DMS79 treated with DMSO at 0.1 percent for 48 hours (cell line): ENCODE measurements around the gene LETM1.

ENCODE experiments used
- DNase-seq: peaks from one replicate; lab custom pipeline; 2025; lab: John Stamatoyannopoulos, UW

Gene LETM1

DNA sequence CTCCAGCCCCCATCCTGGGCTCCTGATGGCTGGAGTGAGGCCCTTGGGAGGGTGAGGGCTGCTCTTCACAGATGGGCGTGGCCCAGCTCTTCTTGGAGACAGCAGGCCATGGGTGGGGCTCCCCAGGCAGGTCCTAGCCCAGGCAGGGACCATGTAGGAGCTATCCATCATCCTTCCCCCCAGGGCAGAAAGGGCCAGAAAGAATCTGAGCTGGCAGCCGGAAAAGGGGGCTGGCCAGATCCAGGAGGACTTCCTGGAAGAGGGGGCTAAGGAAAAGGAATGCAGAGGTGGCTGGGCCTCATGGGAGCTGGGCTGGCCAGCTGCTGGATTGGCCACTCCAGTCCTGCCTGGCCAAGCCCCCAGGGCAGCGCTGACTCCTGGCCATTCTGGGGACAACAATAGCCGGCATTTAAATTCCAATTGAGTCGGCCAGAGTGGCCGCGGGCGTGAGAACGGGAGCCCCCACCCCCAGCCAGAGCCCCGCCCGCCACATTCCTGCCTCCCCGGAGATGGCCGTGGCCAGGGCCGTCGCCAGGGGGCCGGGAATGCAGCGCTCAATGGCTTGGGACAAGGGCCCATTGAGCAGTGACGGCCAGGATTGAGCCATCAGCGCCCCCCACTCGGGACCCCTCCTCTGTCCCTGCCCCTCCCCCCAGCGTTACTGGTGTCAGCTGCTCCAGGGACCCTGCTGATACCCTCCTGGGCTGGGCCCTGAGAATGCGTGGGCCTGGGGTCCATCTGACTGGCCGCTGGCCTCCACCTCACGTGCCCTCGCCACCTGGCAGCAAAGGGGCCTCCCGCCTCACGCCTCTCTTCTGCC lies 77.9 kb downstream of the LETM1 start:
- no peak for DNase-seq

DNA sequence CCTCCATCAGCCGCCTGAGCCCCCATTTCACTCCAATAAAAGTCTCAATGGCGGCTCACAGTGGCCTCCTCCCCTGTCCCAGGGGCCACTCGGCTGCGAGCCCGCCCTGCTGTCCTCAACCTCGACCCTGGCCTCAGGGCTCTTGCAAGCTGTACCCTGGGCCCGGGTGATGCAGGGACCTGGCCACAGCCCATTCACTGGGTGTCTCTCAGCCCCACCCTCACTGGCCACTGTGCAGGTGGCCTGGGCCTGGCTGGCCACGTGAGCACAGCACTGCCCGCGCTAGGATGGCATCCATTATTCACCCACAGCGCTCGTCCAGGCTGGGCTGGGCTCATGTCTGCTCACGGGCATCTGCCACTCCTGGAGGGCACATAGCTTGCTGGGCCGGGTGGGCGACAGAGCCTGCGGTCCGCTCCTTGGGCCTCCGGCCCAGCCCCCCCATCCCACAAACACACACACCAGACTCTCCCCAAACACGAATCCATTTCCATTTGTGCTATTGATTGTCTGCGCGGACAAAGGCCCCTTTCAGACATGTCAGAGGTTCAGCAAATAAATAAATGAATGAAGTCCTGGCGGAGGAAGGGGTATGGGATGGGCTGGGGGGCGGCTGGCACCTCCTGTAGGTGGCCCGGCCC lies 79.3 kb downstream of the LETM1 start:
- DNase-seq = no peak

DNA sequence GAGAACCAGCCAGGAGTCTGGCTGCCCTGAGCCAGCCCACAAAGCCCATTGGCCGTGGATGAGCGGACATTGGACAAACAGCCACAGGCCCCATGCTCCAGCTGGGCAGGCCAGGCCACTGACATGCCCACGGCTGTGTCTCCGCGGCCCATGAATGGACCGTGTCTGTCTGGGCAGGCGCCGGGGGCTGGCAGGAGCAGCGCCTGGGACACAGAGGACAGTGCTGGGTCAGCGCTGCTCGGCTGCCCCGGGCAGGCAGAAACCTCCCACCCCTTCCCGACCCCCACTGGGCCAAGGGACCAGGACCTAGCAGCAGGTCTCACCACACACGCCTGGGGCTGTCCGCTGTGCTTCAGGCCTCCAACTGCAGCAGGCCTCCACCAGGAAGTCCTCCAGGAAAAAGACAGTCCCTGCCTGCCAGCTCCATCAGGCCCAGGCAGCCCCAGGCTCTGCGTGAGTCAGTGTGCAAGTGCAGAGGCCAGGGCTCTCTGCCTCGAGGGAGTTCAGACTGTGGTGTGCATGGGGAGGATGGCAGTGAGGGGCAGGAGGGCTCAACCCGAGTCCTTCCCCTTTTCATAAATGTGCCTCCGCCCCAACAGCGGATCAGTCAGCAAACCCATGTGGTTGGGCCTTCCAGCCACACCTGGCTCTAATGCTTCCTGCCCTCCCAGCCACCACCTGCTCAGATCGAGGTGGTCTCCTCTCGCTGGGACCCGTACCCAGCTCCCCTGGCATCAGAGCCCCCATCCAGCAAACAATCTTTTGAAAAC lies 80.0 kb downstream of the LETM1 start:
- no peak for DNase-seq

DNA sequence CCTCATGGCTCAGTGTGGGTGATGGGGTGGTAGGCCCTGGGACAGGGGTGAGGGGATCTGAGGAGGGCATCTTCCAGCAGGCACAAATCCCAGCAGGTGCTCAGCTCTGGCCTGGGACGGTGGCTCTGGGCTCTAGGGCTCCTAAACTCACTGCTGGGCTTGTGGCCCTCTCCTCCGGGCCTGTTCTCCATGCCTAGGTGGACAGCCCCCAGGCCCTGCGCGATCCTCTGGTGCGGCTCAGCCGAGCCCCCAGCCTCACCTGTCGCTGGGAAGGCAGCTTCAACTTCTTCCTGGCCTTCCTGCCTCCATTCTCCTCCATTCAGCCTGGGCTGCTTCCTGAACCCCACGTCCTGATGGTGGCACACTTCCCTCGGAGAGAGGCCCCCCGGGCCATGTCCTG lies 82.2 kb downstream of the LETM1 start:
- DNase-seq = no peak

DNA sequence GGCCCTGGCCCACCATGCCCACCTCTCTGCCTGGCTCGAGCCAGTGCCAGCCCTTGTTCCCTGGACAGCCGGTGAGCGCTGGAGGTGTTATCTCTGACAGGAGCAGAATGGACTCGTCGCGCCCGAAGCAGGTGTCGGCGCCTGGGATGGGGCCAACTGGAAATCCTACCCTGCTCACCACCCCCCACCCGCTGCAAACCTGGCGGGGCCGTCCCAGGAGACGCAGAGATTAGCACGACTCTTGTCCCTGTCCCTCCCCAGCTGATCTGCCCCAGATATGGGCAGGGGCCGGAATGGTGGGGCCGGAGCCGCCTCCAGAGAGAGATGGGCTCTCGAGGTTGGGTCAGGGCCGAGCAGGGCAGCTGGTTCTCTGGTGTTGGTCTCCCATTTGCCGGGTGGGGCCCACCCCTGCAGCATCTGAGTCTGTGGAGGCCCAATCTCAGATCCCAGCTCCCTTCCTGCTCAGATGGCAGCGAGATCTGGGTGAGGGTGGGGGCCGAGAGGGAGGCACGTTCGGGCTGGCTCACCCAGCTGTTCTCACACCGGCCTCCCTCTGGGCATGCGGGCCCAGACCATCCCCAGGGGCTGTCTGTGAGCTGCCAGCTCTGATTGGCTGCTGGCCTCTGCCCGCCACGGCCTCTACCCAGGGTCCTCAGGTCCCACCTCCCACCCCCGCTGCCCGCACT lies 83.0 kb downstream of the LETM1 start:
- DNase-seq = no peak

DNA sequence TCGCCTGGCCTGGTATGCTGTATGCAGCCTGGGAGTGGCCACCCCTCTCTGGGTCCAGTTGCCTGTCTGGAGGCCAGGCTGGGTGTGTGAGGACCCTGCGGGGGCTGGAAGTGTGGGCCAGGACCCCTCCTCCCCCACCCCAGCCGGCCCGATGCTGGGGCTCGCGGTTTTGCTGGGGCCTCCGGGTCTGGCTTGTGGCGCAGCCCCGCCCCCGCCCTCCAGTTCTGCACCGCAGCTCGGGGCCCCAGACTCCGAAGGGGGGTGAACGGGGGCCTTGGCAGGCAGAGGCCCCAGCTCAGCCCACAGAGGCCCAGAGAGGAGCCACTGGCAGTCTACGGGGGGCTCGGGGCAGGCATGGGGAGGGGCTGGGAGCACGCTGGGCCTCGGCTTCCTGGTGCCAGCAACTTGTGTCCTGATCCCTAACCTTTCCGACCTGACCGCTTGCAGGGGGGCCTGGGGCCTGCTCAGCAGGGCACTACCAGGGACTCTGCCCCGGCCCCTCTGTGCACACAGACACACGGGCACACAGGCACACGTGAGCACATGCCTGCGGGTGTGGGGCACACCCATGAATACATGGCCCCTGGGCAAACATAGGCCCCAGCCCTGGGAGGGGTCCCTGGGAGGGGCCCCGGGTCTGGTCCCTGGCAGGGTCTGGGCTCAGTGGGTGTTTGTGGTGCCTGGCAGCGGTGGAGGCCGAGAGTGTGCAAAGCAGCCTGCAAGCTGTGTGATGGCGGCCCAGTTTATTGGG lies 84.2 kb downstream of the LETM1 start:
- DNase-seq = no peak

DNA sequence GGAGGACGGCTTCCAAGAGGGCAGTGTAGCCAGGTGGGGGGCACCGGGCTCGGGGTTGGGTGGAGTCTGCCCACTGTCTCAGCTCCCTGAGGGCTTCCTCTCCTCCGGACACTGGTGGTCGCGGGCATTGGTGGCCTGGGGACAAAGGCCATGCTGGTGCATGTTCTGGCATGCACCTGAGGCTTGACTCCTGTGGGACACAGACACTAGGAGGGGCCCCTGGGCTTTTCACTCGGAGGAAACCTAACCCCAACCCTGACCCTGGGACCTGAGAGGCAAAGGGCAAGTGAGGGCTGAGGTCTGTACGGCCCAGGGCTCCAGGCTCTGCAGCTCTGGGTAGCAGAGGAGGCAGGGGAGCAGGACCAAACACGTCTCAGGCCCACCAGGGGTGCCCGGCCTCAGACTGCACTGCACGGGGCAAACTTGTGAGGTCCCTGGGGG lies 85.1 kb downstream of the LETM1 start:
- no peak for DNase-seq

DNA sequence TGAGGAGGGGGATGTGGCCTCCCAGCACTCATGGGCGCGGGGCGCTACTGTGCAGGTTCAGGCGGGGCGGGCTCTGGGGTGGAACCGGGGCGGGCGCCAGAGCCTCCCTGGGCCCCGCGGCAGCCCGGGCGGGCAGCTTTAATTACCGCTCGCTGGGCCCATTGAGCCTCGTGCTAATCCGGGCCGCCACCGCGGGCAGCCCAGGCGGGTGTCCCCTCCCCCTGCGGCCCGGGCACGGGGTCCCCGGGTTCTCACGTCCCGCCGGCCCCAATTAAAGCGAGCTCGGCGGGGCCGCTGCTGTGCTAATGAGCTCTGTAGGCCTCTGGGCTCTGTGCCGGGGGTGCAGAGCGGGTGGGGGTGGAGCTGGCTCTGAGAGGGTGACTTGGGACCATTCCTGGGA lies 85.7 kb downstream of the LETM1 start:
- DNase-seq = no peak

DNA sequence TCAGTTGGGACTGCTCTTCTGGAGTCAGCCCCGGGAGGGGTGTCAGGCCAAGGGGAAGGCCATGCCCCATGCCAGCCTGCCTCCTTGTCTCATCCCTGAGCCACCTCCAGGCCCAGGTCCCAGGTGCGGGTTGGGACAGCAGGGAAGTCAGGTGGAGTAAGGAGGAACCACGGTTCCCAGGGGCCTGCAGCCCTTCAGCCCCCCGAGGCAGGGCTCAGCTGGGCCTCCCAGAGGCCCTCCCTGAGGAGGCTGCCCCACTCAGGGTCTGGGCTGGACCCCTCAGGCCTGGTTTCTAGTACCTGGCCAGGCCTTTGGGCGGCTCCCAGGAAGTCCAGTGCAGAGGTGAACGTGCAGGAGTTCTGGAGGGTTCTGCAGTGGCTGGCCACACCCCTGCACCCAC lies 86.3 kb downstream of the LETM1 start:
- no peak for DNase-seq

DNA sequence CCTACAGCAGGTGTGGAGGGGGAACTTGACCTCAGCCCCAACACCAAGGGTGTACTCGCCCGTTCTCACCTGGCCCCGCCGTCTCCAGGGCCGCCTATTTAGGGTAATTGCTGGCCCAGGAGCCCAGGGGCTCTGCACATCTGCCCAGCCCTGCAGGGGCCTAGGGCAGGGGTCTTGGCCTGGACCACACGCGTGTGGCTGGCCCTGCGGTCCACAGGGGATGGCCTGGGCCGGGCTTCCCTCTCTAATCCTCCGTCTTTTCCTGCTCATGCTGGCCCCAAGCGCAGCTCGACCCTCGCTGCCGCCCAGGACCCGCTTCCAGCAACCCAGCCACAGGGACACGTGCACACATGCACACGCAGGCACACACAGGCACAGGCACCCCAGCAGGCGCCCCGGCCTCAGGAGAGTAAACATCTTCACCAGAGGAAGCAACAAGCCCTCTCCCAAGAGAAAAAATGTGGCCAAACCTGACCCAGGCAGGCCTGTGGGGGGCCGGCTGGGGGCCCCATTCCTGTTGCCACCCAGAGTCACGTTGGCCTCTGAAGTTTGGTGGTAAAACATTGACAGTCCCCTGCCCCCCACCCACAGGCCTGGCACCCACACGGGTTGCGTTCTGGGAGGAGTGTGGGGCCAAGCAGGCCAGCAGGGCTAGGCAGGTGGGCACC lies 87.5 kb downstream of the LETM1 start:
- no peak for DNase-seq

DNA sequence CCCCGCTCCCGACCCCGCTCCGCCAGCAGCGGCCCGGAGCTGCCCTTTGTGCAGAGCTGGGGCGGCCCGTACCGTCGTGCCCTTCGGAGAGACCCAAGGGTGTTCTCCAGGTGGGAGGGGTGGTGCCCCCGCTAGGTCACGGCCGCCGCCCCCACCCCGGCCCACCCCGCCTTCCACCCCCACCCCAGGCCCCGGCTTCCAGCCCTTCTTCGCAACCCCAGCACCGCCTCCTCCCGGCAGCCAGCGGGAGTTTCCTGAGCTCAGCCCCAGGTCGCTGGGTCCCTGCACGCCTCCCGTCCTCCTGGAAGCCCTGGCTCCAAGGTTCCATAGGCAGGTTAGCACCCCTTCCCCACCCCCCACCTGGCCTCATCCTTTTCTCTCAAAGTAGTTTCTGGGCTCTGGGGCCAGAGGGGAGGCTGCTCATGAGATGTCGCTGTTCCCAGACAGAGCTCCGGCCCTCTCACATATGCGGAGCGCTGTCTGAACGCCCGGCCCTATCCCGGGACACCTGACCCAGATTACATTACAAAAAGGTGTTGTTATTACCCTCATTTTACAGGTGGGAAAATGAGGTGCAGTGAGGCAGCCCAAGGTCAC lies 88.1 kb downstream of the LETM1 start:
- no peak for DNase-seq

DNA sequence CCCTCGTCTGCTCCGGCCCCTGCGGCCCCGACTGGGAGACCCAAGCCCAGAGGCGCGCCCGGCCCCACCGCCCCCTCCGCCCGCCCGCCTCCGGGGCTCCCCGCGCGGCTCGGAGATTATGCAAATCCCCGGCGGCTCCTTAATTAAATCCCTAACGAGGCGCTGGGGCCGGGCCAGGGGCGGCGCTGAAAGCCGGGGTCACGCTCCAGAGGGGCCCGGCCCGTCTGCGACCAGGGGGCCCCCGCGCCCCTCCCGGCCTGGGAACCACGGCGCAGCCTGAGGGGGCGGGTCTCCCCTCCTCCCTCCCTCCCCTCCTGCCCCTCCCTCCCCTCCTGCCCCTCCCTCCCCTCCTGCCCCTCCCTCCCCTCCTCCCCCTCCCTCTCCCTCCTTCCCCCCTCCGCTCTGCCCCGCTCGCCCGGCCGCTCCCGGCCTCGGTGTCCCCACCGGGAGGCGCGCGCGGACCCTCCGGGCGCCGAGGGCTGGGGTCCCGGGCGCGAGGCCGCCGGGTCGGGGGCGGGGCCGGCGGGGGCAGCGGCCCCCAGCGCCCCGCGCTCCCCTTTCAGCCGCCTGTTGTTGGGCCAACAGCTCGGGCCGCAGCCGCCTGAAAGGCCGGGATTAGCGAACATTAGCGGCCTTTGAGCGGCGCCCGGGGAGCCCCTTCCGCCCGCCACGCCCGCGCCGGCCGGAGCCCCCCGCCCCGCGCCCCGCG lies 88.7 kb downstream of the LETM1 start:
- DNase-seq = no peak

DNA sequence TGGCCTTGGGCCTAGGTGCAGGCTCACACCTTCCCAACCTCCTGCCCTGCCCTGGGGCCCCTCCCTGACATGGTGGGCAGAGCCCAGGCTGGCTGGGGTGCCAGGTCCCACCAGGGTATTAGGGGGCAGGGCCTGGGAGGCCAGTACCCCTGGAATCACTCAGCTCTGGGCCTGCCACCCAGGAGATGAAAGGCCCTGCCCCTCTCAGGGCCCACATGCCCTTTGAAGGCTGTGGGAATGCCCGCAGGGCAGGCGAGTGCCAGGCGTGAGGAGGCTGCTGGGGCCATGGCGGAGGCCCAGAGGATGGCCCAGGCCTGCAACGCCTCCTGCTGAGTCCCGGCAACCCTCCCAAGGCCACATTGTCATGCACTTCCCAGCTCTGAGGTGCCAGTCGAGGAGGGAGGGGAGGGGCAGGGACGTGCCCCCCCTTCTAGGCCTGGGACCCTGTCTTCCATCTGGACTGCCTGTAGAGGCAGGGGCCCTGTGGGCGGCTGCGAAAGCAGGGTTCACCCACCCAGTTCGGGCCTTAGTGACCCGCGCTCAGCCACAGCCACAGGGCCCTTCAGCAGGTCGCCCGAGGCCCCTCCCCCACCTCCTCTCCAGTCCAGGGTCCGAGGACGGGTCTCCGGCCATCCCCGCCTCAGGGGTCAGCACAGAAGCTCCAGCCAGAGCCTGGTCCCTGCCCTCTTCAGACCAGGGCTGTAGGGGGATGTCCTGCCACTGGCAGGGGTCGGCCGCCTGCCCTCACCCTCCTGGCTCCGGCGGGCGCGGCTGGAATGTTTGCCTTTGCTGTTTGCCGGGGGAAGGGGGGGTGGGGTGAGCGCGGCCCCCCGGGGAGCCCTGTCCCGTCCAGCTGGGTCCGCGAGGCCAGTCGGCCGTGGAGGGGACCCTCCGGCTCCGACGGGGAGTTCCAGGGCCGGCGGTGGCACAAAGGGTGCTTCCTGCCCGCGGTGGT lies 89.6 kb downstream of the LETM1 start:
- no peak for DNase-seq

DNA sequence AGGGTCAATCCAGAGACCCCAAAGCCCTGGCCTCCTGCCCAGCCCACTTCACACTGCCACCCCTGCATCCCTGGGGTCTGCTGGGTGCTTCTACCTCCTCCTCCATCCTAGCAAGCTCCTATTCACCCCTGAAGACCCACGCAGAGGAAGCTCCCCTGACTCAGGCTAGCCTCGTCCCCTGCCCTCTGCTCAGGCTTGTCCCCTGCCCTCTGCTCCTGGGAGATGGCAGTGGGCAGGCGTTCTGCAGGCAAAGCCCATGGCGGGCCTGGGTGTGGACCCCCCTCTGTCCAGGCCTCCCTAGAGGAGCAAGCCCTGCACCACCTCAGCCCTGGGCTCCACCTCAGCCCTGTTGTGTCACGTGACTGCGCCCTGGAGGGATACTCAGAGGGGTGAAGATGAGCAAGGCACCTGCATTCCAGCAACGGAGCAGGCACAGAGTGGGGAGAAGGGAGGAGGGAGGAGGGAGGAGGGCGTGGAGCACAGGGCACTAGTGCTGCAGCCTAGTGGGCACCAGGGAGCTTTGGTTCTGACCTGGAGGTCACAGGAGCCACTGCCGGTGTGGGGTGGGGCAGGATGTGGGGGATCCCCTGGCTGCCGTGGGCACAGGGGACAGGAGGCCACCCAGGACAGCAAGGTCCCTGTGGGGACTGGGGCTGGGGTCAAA lies 90.4 kb downstream of the LETM1 start:
- DNase-seq = no peak

DNA sequence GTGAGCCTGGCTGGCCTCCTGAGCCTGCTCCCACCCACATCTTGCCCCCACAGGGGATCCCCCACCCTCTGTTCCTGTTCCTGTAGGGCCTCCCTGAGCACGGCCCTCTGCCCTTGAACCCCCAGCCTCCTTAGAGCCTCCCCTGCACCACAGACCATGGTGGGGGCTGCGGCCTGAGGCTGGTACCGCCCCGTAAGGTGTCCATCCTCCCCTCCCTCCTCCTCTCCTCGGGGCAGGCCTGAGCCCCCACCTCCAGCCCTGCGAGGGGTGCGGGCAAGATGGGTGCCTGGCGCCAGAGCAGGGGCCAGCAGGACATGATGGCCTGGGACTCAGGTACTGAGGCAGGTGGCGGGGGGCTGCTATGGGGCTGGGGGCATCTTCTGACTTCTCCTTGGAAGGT lies 91.3 kb downstream of the LETM1 start:
- no peak for DNase-seq

DNA sequence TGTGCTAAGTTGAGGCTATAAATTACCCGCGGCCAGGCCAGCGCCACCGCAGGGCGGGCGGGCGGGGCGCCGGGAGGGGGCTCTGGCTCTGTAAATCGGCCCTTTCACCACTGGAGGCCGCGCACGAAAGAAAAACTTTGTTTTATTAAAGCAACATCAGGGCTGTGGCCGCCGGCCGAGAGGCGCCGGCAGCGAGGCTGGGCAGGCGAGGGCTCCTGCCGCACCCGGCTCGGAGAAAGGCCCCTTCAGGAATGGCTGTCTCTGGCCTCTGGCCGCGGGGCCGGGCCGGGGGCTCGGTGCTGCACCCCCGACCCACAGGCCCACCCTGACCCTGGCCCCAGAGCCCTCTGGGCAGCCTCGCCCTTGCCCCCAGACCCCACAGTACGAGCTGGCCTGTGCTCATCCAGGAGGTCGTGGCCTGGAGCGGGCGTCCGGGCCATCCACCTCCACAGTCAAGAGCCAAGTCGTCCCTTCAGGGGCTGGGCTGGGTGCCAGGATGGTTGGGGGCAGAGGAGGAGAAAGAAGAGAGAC lies 92.3 kb downstream of the LETM1 start:
- no peak for DNase-seq

DNA sequence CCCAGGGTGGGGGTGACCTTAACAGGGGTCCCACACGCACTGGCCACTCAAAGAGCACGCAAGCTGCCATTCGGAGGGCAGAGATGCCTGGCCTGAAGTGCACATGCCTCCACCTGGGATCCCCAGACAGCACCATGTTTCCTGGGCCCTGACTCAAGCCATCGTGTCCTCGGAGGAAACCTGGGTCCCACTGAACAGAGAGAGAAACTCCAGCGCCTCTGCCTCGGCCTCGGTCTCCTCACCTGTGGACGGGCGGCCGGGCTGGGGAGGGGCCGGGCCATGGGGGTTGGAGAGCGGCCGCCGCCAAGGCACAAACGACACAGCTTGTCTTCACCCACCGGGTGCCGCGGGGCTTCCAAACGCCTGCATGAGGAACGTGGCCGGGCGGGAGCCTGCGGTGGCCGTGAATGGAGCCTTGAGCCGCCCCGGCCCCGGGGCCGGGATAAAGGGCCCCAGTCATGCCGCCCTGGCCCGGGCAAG lies 92.8 kb downstream of the LETM1 start:
- DNase-seq = no peak
